DMS53 treated with DMSO at 0.1 percent for 48 hours (cell line): ENCODE data around the gene ACO1.

Source experiments
- DNase-seq: peaks from one replicate; lab custom pipeline; 2025; ENCODE audit not compliant: unreplicated experiment; lab: John Stamatoyannopoulos, UW

The ACO1 gene

GRCh38 chr9:32486839-32487562 is 102.6 kb downstream of the ACO1 start:
- DNase-seq = no peak

GRCh38 chr9:32487981-32488380 is 103.5 kb downstream of the ACO1 start:
- no peak for DNase-seq

GRCh38 chr9:32490601-32491000 is 106.2 kb downstream of the ACO1 start:
- DNase-seq = no peak

- DNase-seq = no peak
These were observed 113.5 kb downstream of the ACO1 start for GRCh38 chr9:32497921-32498320.

GRCh38 chr9:32500768-32501167 is 116.3 kb downstream of the ACO1 start:
- DNase-seq = no peak

- no peak for DNase-seq
These were observed 117.4 kb downstream of the ACO1 start for GRCh38 chr9:32501868-32502267.

GRCh38 chr9:32502464-32502863 is 118.0 kb downstream of the ACO1 start:
- DNase-seq = no peak

- DNase-seq = no peak
These were observed 118.6 kb downstream of the ACO1 start for GRCh38 chr9:32503008-32503407.
